Loucy (cell line): Measurements from ENCODE around the gene GRB10.

Experiments
- CTCF ChIP-seq: fragments of 200-600 bp; sonication (generic); conservative IDR thresholded peaks from 2 replicates; pipeline ENCODE4 v1.5.1; 2014; ENCODE audit warnings: mild to moderate bottlenecking, antibody characterized with exemption, low read length
- EZH2phosphoT487 ChIP-seq: fragments of 200-600 bp; IDR thresholded peaks from 2 replicates; pipeline ENCODE4 v1.6.1; 2018; ENCODE audit warnings: antibody characterized with exemption, mild to moderate bottlenecking, moderate library complexity, borderline replicate concordance

- no peak for TF ChIP-seq CTCF
- no peak for TF ChIP-seq EZH2phosphoT487
Observed at GRCh38 chr7:50648076-50648475, 134.6 kb downstream of the GRB10 start.
